LNCAP (cell line): ENCODE results near the gene RANBP1.

Source experiments
- TF ChIP-seq, protein P1 (sequence below): fragments of 450-650 bp; IDR thresholded peaks from 2 replicates; pipeline ENCODE4 v1.5.1; 2017; ENCODE audit warnings: mild to moderate bottlenecking

RANBP1 gene

DNA sequence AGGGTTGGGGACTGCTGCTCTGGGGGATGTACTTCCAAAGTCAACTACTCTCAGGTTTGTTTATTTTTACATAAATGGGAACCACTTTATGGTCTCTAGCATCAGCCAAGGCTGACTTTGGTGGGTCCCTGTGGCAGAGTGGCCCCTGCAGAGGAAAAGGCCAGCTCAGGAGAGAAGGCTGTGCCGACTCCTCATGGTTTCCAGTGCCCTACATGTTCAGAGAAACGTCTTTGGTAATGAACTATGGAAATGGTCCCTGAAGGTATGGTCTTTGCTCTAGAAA, 12.7 kb downstream of the RANBP1 start:
- TF ChIP-seq, protein P1, sequence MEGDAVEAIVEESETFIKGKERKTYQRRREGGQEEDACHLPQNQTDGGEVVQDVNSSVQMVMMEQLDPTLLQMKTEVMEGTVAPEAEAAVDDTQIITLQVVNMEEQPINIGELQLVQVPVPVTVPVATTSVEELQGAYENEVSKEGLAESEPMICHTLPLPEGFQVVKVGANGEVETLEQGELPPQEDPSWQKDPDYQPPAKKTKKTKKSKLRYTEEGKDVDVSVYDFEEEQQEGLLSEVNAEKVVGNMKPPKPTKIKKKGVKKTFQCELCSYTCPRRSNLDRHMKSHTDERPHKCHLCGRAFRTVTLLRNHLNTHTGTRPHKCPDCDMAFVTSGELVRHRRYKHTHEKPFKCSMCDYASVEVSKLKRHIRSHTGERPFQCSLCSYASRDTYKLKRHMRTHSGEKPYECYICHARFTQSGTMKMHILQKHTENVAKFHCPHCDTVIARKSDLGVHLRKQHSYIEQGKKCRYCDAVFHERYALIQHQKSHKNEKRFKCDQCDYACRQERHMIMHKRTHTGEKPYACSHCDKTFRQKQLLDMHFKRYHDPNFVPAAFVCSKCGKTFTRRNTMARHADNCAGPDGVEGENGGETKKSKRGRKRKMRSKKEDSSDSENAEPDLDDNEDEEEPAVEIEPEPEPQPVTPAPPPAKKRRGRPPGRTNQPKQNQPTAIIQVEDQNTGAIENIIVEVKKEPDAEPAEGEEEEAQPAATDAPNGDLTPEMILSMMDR, result no peak

DNA sequence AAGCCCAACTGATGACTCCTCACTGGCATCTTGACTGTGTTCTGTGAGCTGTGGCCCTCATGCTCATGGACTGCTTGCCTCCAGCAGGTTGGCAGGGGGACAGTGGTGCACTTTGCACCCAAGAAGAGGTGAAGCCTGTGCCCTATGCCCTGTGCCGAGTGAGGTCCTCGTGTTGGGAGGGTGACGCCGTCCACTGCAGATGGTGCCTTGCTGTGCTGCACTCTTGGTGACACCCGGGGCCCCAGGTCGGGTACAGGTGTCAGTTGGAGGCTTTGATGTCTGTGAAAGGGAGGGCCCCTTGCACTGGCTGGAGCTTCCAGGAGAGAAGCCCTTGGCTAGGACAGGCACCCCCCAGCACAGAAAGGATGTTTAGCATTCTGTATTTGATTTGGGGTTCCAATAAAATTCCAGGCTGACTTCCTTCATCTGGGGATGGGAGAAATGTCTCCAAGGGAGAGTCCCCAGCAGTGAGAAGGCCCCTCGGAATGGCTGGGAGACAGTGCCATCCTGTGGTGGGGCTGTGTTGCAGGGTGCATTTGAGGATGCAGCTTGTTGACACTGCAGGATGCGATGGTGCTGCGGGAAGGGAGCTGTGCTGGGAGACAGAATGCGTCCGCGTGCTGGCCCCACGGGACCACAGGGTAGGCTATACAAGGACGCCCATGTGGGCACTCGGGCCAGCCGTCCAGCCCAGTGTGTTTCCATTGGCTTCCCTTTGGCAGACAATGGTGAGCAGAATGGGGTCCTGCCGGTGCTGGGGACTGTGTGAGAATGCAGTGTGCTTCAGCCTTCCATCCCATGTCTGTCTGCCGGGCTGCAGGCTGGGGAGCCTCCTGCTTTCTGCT, 13.2 kb downstream of the RANBP1 start:
- TF ChIP-seq, protein P1, result 0 out of 2 replicates have a peak, but pooled peaks have one; percentile 25

DNA sequence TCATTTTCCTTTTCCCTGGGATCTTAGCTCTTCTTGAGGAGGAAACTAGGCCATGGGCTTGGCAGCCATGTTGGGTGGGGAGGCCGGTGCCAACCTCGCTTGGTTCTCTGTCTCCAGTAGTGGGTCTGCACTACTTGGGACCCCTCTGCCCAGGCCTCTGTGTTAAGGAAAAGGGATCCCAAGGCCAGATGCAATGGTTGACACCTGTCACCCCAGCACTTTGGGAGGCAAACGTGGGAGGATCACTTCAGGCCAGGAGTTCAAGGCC, 13.8 kb downstream of the RANBP1 start:
- TF ChIP-seq, protein P1, result no peak

DNA sequence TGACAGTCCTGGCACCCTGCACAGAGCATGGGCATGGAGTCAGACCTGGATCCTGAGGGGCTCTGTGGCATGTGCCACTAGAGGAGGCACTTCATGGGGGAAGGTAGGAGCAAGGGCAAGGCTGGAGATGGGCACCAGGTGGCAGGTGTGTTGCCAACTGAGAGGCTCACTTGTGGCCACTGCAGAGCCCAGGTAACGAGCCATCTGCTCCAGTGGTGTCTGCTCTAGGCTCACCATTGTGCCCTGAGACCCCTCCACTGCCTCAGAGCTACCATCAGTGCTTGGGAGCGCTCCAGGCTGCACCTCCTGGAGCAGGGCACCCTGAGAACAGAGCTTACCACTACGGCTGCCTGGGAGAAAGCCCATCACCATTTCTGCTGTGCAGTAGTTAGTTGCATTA, 14.4 kb downstream of the RANBP1 start:
- TF ChIP-seq, protein P1, result peak; percentile 32; the same call in 1 of the 2 replicates

DNA sequence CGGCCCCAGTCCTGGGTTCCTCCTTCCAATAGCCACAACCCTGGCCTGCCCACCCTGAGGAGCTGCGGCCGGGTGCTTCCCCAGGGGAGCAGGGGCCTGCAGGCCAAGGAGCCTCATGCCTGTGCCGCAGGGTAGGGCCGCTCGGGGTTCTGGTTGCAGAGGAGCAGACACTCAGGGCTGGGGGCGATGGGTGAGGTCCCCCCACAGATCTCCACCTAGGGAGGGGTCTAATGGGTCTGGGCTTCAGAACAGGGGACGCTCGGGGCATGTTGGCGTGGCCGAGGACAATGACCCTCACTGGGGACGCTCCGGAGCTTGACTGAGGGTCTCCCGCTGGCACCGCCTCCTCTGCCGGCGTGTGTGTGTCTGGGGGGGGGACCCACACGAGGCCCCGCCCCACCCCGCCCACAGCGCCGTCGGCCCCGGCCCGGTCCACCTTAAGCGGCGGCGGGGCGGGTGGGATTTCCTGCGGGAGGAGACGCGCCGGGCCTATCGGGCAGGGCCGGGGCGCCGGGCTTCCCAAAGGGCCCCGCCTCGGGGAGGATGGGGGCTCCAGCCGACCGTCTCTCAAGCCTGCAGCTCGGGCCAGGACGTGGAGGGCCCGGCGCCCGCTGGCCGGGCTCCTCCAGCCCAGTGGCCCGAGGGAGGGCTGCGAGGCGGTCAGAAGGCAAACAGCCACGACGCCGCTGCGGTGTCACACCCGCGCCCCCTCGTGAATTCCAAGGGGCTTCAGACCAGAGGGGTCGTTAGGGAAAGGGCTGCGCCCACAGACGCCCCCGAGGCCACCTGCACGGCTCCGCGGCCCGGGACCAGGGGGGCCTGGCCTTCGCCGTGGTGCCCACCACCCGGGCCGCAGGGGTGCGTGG, 15.1 kb downstream of the RANBP1 start:
- TF ChIP-seq, protein P1, result no peak

DNA sequence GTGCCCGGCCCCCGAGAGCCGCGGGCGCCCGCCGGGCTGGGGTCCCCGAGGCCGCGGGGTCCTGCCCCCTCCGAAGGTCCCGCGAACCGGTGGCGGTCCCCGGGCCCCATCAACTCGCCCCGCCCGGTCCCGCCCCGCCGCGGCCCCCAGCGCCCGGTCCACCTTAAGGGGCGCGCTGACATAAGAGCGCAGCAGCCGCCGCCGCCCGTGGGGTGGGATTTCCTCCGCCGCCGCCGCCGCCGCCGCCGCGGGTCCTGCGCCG, 15.6 kb downstream of the RANBP1 start, which contains the start of gene ZDHHC8:
TSS of gene ZDHHC8 (plus strand) at position 208 of the 262 bp plus-strand sequence. CDS start 144 bp downstream, outside the sequence.
- TF ChIP-seq, protein P1, result no peak

DNA sequence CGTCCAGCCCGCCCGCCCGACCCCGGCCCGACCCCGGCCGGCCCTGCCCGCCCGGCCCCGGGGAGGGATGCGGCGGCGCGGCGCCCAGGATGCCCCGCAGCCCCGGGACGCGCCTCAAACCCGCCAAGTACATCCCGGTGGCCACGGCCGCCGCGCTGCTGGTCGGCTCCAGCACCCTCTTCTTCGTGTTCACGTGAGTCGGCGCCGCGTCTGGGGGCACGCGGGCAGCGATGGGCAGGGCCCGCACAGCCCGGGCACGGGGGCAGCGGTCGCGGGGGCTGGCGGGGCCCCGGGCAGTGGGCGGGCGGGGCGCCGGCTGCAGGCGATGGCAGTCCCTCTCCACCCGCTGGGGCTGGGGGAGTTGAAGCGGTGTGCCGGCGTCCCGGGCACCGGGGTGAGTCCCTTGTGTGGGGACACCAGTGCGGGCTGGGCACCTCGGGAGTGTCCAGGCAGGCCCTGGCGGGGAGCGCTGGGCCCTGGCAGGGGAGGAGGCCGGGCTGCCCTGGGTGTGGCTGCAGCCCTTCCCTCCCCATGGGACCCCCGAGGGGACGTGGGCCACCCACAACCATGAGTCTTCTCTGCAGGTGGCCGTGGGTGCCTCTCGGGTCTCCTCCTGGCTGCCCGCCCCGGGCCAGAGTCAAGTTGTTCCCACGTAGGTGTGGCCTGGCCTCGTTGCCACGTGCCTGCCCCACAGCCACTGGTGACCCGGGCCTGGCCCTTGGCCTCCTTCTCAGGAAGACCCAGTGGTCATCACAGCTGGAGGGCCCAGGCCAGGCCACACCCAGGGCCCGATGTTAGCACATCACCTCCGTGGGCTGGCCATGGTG, 16.2 kb downstream of the RANBP1 start:
- TF ChIP-seq, protein P1, result no peak
